HCT116 (cell line): ENCODE results near the gene SPRYD7. TPM values are rescaled to one million over a fixed set of nuclear protein-coding genes. Genes with fewer than 3 reads are reported as not detected.

Experiments
- ATAC-seq: fragments of 200-7000 bp; cut with Tn5 transposase; 2 replicates; pipeline ENCODE4 v1.9.1; 2020; ENCODE audit warnings: mild to moderate bottlenecking, moderate library complexity
- BruUV-seq: library from RNA; stranded (reverse); fragments of 400-500 nt; replicated peaks from 2 replicates; lab custom pipeline; 2021; lab: Mats Ljungman, UMichigan
- CTCF ChIA-PET: fragments of 300-600 bp; sonication (Branson Sonifier 250); formaldehyde crosslinking; loops from one replicate; lab custom pipeline; 2021; ENCODE audit warnings: antibody characterized with exemption; lab: Charles Lee
- POLR2A ChIA-PET: fragments of 300-600, 350-600 bp; sonication (Branson Sonifier 250); formaldehyde crosslinking; loops from one replicate; lab custom pipeline; 2021; ENCODE audit warnings: antibody characterized with exemption; lab: Charles Lee
- RAD21 ChIA-PET, 2 experiments: fragments of 300-600 bp; sonication (Branson Sonifier 250); formaldehyde crosslinking; loops; one replicate each; lab custom pipeline; 2023; ENCODE audit warnings: low total read pairs in 2 of 2; ENCODE audit not compliant: uncharacterized antibody in 2 of 2, unreplicated experiment in 2 of 2, low non-redundant PET in 1 of 2; lab: Charles Lee
- DNase-seq: peaks from one replicate; pipeline ENCODE4 v3.0.0-alpha.2; 2010; ENCODE audit warnings: low read depth, low spot score
- H2AFZ ChIP-seq: fragments of 200-600 bp; shearing (Covaris generic), sonication (generic); 2 replicates; pipeline ENCODE4 v1.6.1; 2017; ENCODE audit warnings: low read depth, mixed run types, mixed read lengths, antibody characterized with exemption, low read length; ENCODE audit not compliant: poor library complexity, severe bottlenecking
- H3K27ac ChIP-seq: 2 replicates; pipeline ENCODE4 v1.5.1; 2012; ENCODE audit warnings: low read depth, low read length
- H3K27me3 ChIP-seq: fragments of 200-600 bp; sonication (generic); 2 replicates; pipeline ENCODE4 v1.6.1; 2016; ENCODE audit warnings: mixed run types, low read length, mixed read lengths; ENCODE audit not compliant: insufficient read depth
- H3K36me3 ChIP-seq, 2 experiments: fragments of 200-500 bp in 1 of 2; fragments of 200-600 bp in 1 of 2; sonication (Bioruptor generic) in 1 of 2; sonication (generic) in 1 of 2; 2 replicates each; pipeline versions ENCODE4 v1.5.1 to v1.6.1; 2014 to 2016; ENCODE audit warnings: low read length in 2 of 2, inconsistent platforms in 1 of 2, mixed read lengths in 1 of 2, mixed run types in 1 of 2; ENCODE audit not compliant: insufficient read depth in 2 of 2, control insufficient read depth in 1 of 2
- H3K4me1 ChIP-seq, 2 experiments: fragments of 200-600 bp in 1 of 2; sonication (generic) in 1 of 2; 2 replicates each; pipeline versions ENCODE4 v1.5.1 to v1.6.1; 2012 to 2017; ENCODE audit warnings: low read length in 2 of 2, inconsistent platforms in 1 of 2, mild to moderate bottlenecking in 1 of 2, mixed read lengths in 1 of 2, mixed run types in 1 of 2, moderate library complexity in 1 of 2; ENCODE audit not compliant: insufficient read depth in 2 of 2, control insufficient read depth in 1 of 2
- H3K4me2 ChIP-seq: fragments of 200-600 bp; sonication (generic); 2 replicates; pipeline ENCODE4 v1.6.1; 2017; ENCODE audit warnings: mixed run types, low read length, mixed read lengths
- H3K4me3 ChIP-seq, 2 experiments: fragments of 200-600 bp in 1 of 2; sonication (generic) in 1 of 2; replicated peaks in 1 of 2; 2 replicates each; pipeline ENCODE4 v1.5.1; 2011 to 2016; ENCODE audit warnings: low read length in 2 of 2, control low read depth in 1 of 2, low read depth in 1 of 2, mild to moderate bottlenecking in 1 of 2, mixed read lengths in 1 of 2, mixed run types in 1 of 2
- H3K79me2 ChIP-seq: fragments of 200-600 bp; sonication (generic); 2 replicates; pipeline ENCODE4 v1.6.1; 2017; ENCODE audit warnings: mild to moderate bottlenecking, mixed run types, low read length, moderate library complexity, mixed read lengths; ENCODE audit not compliant: insufficient read depth
- H3K9ac ChIP-seq: fragments of 200-600 bp; sonication (generic); 2 replicates; pipeline ENCODE4 v1.6.1; 2016; ENCODE audit warnings: low read length, mixed read lengths
- H3K9me2 ChIP-seq: fragments of 200-600 bp; sonication (generic), shearing (Covaris generic); 2 replicates; pipeline ENCODE4 v1.6.1; 2017; ENCODE audit warnings: mixed run types, mild to moderate bottlenecking, moderate library complexity; ENCODE audit not compliant: insufficient read depth
- H3K9me3 ChIP-seq, 2 experiments: fragments of 200-500 bp in 1 of 2; fragments of 200-600 bp in 1 of 2; sonication (Bioruptor generic) in 1 of 2; sonication (generic) in 1 of 2; 2 replicates each; pipeline ENCODE4 v1.6.1; 2014 to 2017; ENCODE audit warnings: low read length in 2 of 2, mixed read lengths in 2 of 2, inconsistent platforms in 1 of 2, low read depth in 1 of 2, mild to moderate bottlenecking in 1 of 2, mixed run types in 1 of 2, moderate library complexity in 1 of 2; ENCODE audit not compliant: control insufficient read depth in 1 of 2, insufficient read depth in 1 of 2
- H4K20me1 ChIP-seq: fragments of 200-600 bp; sonication (generic), shearing (Covaris generic); 2 replicates; pipeline ENCODE4 v1.6.1; 2017; ENCODE audit warnings: mixed run types, mild to moderate bottlenecking, moderate library complexity; ENCODE audit not compliant: insufficient read depth
- CBX3 ChIP-seq: IDR thresholded peaks from 2 replicates; pipeline ENCODE4 v1.6.1; 2012; ENCODE audit warnings: low read depth
- EGR1 ChIP-seq: IDR thresholded peaks from 2 replicates; pipeline ENCODE4 v1.6.1; 2012; ENCODE audit warnings: low read depth
- EZH2 ChIP-seq: fragments of 200-600 bp; sonication (generic); IDR thresholded peaks from 2 replicates; pipeline ENCODE4 v1.6.1; 2017; ENCODE audit warnings: antibody characterized with exemption, mixed run types
- EZH2phosphoT487 ChIP-seq: fragments of 200-600 bp; IDR thresholded peaks from 2 replicates; pipeline ENCODE4 v1.6.1; 2018; ENCODE audit warnings: antibody characterized with exemption, borderline replicate concordance
- POLR2A ChIP-seq: IDR thresholded peaks from 2 replicates; pipeline ENCODE4 v1.7.0; 2011; ENCODE audit warnings: borderline replicate concordance; ENCODE audit not compliant: insufficient read depth, insufficient read length; ENCODE audit errors: extremely low read depth
- RAD21 ChIP-seq: IDR thresholded peaks from 2 replicates; pipeline ENCODE4 v1.6.1; 2012; ENCODE audit warnings: low read depth, mild to moderate bottlenecking
- REST ChIP-seq: IDR thresholded peaks from 2 replicates; pipeline ENCODE4 v1.6.1; 2012; ENCODE audit warnings: low read depth
- SIN3A ChIP-seq: IDR thresholded peaks from 2 replicates; pipeline ENCODE4 v1.6.1; 2012; ENCODE audit warnings: low read depth
- ZBTB33 ChIP-seq: IDR thresholded peaks from 2 replicates; pipeline ENCODE4 v1.6.1; 2011; ENCODE audit warnings: mild to moderate bottlenecking, low read length, moderate library complexity; ENCODE audit not compliant: insufficient replicate concordance; ENCODE audit errors: extremely low read depth
- ZNF274 ChIP-seq: fragments of 200-500 bp; sonication (Bioruptor generic); IDR thresholded peaks from 2 replicates; pipeline ENCODE4 v1.6.1; 2014; ENCODE audit warnings: mild to moderate bottlenecking, low read depth, low read length, inconsistent platforms
- intact Hi-C: fragments of 100-400 bp; cut with micrococcal nuclease; formaldehyde crosslinking; loops from 2 replicates; pipeline ENCODE4 v1.10.0; 2022
- total RNA-seq: library from RNA; stranded (reverse); gene quantifications from one replicate; pipeline ENCODE4 v1.2.1, GENCODE V29; 2021; ENCODE audit not compliant: unreplicated experiment

Gene SPRYD7
- total RNA-seq, 1 experiment from 2014 or later: 11.3 TPM

GRCh38 chr13:49938921-49939320, 2.8 kb upstream of the SPRYD7 start:
- H3K9me3 ChIP-seq: no peaks in the 10 kb centered on the region
- TF ChIP-seq EZH2phosphoT487: no peak
- no peak for TF ChIP-seq CBX3
- no peak for TF ChIP-seq EZH2
- no peak for TF ChIP-seq REST
- no peak for TF ChIP-seq RAD21
- TF ChIP-seq ZNF274: no peak
- no peak for TF ChIP-seq EGR1
- TF ChIP-seq, all 23 proteins: peak for 0
- ATAC-seq (no peak), DNase-seq (no peak)
- no peaks in the 10 kb centered on the region for H3K36me3 ChIP-seq
- H2AFZ ChIP-seq: no peak overlapping the region
- no peaks in the 10 kb centered on the region for H4K20me1 ChIP-seq
- intact Hi-C loops: loop anchor here (10.0 kb wide), 1 partner anchor 244 kb away; the partner anchor contains the start of gene EBPL
- no peak overlapping the region for H3K27ac ChIP-seq
- no TSS peak for BruUV-seq
- H3K9me2 ChIP-seq: no peaks in the 10 kb centered on the region
- H3K4me3 ChIP-seq: no peak overlapping the region
- ChIA-PET RAD21 (no interaction called here), POLR2A (no interaction called here), CTCF (no interaction called here)
- H3K9ac ChIP-seq: no peak overlapping the region
- H3K4me2 ChIP-seq: no peak overlapping the region
- peaks cover 12% of the 10 kb centered on the region for H3K79me2 ChIP-seq
- H3K27me3 ChIP-seq: no peaks in the 10 kb centered on the region
- H3K4me1 ChIP-seq: peaks cover 0 to 16% of the 10 kb centered on the region in 2 experiments; a peak in 2 of 4 replicates

GRCh38 chr13:49938314-49938713, 2.2 kb upstream of the SPRYD7 start:
- H3K4me3 ChIP-seq: no peak overlapping the region
- H3K9ac ChIP-seq: no peak overlapping the region
- no peak overlapping the region for H3K27ac ChIP-seq
- H3K79me2 ChIP-seq: peaks cover 12% of the 10 kb centered on the region
- no TSS peak for BruUV-seq
- no peak overlapping the region for H3K4me2 ChIP-seq
- ChIA-PET RAD21 (no interaction called here), POLR2A (no interaction called here), CTCF (no interaction called here)
- peaks cover 0 to 16% of the 10 kb centered on the region in 2 experiments; a peak in 2 of 4 replicates for H3K4me1 ChIP-seq
- H3K9me2 ChIP-seq: no peaks in the 10 kb centered on the region
- H4K20me1 ChIP-seq: no peaks in the 10 kb centered on the region
- intact Hi-C loops: loop anchor here (10.0 kb wide), 1 partner anchor 244 kb away; the partner anchor contains the start of gene EBPL
- H2AFZ ChIP-seq: no peak overlapping the region
- H3K27me3 ChIP-seq: no peaks in the 10 kb centered on the region
- no peaks in the 10 kb centered on the region for H3K36me3 ChIP-seq
- DNase-seq (no peak), ATAC-seq (no peak)
- no peaks in the 10 kb centered on the region for H3K9me3 ChIP-seq
- TF ChIP-seq REST: no peak
- no peak for TF ChIP-seq ZNF274
- TF ChIP-seq ZBTB33: no peak
- no peak for TF ChIP-seq POLR2A
- TF ChIP-seq SIN3A: no peak
- TF ChIP-seq CBX3: no peak
- no peak for TF ChIP-seq EZH2phosphoT487
